ENCODE data around the gene CEACAM21.

The CEACAM21 gene

DNA sequence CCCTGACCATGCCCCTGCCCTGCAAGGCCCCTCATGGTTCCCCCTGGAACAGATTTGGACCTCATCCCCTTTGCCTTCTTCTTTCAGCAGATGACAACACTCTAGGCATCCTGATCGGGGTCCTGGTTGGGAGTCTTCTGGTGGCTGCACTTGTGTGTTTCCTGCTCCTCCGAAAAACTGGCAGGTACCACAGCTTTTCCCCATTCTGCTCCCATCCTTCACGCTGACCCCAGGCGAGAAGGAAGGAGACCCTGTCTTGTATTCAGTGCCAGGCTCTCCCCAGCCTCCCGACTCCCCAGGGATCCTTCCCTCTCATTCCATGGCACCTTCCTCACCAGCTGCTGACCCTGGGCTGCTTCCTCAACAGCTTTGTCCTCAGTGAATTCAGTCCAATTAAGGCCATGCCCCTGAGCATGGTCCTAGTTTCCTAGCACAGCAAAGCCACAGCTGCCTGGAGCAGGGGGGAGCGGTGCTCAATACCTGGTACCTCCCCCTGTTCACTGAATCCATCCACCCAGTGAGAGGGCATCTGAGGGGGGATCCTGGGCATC is 8.4 kb downstream of the CEACAM21 start:
- TF ChIP-seq, protein P1, sequence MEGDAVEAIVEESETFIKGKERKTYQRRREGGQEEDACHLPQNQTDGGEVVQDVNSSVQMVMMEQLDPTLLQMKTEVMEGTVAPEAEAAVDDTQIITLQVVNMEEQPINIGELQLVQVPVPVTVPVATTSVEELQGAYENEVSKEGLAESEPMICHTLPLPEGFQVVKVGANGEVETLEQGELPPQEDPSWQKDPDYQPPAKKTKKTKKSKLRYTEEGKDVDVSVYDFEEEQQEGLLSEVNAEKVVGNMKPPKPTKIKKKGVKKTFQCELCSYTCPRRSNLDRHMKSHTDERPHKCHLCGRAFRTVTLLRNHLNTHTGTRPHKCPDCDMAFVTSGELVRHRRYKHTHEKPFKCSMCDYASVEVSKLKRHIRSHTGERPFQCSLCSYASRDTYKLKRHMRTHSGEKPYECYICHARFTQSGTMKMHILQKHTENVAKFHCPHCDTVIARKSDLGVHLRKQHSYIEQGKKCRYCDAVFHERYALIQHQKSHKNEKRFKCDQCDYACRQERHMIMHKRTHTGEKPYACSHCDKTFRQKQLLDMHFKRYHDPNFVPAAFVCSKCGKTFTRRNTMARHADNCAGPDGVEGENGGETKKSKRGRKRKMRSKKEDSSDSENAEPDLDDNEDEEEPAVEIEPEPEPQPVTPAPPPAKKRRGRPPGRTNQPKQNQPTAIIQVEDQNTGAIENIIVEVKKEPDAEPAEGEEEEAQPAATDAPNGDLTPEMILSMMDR (IDR thresholded peaks at IDR 0.05; ENCODE audit: low read depth, low read length, missing control alignments) = no peak
- no peak for DNase-seq (ENCODE audit: low read depth)
- H3K4me3 ChIP-seq (ENCODE audit: low read depth, low read length) = no peak overlapping the region

DNA sequence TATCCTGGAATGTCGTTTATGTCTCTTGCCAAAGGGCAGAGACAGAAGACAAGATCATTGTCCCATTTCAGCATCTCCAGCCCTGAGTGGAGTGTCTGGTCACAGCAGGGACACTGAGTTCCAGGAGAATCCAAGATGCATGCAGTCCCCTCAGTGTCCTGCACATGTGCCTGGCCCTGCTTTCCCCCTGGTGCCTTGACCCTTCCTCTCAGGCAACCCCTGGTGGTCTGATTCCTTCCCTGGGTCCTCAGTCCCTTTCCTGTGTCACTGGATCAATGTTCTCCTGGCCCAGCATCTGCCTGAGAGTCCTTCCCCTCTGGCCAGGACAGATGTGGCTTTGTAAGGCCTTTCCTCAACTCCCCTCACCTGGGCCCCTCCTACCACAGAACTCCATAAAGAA is 9.0 kb downstream of the CEACAM21 start:
- H3K4me3 ChIP-seq (ENCODE audit: low read depth, low read length) = no peak overlapping the region
- TF ChIP-seq, protein P1 (IDR thresholded peaks at IDR 0.05; ENCODE audit: low read depth, low read length, missing control alignments) = no peak
- DNase-seq (ENCODE audit: low read depth) = no peak

DNA sequence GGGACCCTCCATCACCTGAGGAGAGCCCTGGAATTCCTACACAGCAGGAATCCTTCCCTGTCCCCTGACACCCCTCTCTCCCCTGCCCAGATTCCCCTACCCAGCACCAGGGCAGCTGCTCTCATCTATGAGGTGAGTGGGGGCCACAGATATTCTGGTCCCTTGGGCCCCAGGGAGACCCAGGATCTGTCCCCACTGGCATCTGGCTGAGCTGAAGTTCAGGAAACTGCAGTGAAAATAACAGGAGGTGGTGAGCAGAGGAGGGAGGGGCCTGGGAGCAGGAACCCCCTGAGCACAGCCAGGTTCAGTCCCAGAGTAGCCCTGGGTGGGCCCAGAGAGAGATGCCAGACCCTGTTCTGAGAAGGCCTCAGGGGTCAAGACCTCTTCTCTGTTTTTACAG is 10.1 kb downstream of the CEACAM21 start:
- H3K4me3 ChIP-seq (ENCODE audit: low read depth, low read length) = no peak overlapping the region
- DNase-seq (ENCODE audit: low read depth) = no peak
- TF ChIP-seq, protein P1 (IDR thresholded peaks at IDR 0.05; ENCODE audit: low read depth, low read length, missing control alignments) = no peak

DNA sequence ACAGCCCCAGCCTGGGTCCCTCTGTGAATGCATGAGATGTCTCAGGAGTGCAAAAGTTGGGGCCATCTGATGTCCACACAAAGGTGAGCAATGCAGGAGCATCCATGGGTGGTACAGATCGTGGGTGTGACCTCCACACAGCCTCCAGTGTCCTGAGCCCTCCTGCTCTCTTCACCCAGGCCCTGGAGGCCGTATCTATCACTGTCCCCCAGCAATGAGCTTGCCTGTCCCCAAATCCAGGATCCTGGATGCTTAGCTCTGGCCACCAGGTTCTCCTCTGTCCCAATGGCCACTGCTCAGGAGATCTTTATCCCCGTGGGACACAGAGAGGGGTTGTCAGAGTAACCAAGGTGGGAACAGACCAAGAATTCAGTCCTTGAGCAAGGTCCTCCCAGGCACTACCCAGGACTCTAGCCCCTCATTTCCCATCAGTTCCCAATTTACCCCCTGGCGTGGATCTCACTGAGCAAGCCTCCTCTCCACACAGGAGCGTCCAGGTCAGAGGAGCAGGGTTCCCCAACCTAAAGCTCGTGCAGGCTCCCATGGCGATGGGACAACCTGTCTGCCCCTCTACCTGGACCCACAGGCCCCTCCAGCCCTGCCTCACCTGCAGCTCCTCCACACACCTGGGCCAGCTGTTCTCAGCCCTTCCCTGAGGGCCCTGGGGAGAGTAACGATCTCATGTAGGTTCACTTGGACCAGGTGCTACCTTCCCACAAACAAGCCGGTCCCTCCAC is 11.3 kb downstream of the CEACAM21 start:
- no peak overlapping the region for H3K4me3 ChIP-seq (ENCODE audit: low read depth, low read length)
- TF ChIP-seq, protein P1 (IDR thresholded peaks at IDR 0.05; ENCODE audit: low read depth, low read length, missing control alignments) = no peak
- DNase-seq (ENCODE audit: low read depth) = no peak

DNA sequence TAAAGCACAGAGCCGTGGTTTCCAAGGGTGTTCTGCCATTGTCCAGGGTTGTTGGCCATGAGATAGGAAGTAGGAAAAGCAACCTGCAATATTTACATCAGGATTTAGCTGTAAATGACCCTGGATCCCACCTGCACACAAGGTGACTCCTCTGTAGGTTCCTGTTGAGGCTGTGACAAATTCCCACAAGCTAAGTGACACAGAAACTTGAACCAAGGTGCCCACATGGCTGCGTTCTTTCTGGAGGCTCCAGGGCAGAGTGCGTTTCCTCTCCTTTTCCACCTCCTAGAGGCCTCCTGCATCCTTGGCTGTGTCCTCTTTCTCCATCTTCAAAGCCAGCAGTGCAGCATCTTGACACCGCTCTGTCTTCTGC is 11.9 kb downstream of the CEACAM21 start:
- no peak overlapping the region for H3K4me3 ChIP-seq (ENCODE audit: low read depth, low read length)
- TF ChIP-seq, protein P1 (IDR thresholded peaks at IDR 0.05; ENCODE audit: low read depth, low read length, missing control alignments) = no peak
- DNase-seq (ENCODE audit: low read depth) = no peak

DNA sequence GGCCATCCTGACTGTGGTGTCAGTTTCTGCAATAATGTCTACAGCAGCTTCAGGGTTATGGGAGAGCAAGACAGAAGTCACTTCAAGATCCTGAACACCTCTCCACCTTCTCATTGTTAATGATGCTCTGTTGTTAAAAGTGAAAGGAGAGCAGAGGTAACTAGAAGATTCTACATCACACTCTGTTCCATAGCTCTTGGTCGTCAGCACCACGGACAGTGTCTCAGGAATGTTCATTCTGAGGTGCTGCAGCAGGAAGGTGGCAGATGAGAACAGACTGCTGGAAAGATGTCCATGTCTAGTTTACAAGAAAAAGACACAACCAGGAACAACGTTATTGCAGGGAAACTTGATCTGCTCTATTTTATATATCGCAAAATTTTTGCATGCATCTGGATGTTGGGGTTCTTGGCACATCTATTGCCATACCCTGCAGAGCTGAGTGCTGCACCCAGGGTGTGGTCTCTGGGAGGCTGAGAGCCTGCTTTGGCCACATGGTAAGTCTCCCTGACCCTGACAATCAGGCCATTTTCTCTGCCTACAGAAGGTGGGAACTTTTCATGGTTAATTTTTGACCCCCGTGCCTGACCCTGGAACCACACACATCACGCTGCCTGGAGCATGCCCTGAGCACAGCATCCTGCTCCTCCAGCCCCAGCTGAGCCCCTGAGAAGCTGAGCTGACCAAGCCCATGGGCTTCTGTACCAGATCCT is 12.7 kb downstream of the CEACAM21 start:
- TF ChIP-seq, protein P1 (IDR thresholded peaks at IDR 0.05; ENCODE audit: low read depth, low read length, missing control alignments) = no peak
- no peak for DNase-seq (ENCODE audit: low read depth)

More for the DNA sequence above, 12.7 kb downstream of the CEACAM21 start:
- no peak overlapping the region for H3K4me3 ChIP-seq (ENCODE audit: low read depth, low read length)
